Liver (tissue), 3 donors: ENCODE data around the gene LARGE1.

Source experiments
- ATF3 ChIP-seq: IDR thresholded peaks from 2 replicates; pipeline ENCODE4 v1.6.1; 2016; ENCODE audit warnings: antibody characterized with exemption
- CTCF ChIP-seq: fragments of 150-350 bp; IDR thresholded peaks from 2 replicates; pipeline ENCODE4 v1.5.1; 2017; ENCODE audit warnings: improper control_type of control experiment, low read depth, low read length; ENCODE audit not compliant: missing input control
- EGR1 ChIP-seq, 2 donors: IDR thresholded peaks; 2 replicates each; pipeline ENCODE4 v1.6.1; 2016 to 2018; ENCODE audit warnings: antibody characterized with exemption in 2 of 2, low read depth in 2 of 2
- GABPA ChIP-seq, 2 donors: IDR thresholded peaks in 1 of 2; conservative IDR thresholded peaks in 1 of 2; 2 replicates each; pipeline ENCODE4 v1.6.1; 2016; ENCODE audit warnings: antibody characterized with exemption in 2 of 2, mild to moderate bottlenecking in 1 of 2, moderate library complexity in 1 of 2
- HNF4A ChIP-seq, 2 donors: conservative IDR thresholded peaks; 2 replicates each; pipeline ENCODE4 v1.6.1; 2016; ENCODE audit warnings: antibody characterized with exemption in 2 of 2, mild to moderate bottlenecking in 2 of 2
- JUND ChIP-seq, 2 donors: IDR thresholded peaks; 2 replicates each; pipeline ENCODE4 v1.6.1; 2016; ENCODE audit warnings: antibody characterized with exemption in 2 of 2
- MAX ChIP-seq: IDR thresholded peaks from 2 replicates; pipeline ENCODE4 v1.6.1; 2016; ENCODE audit warnings: antibody characterized with exemption
- NR2F2 ChIP-seq: IDR thresholded peaks from 2 replicates; pipeline ENCODE4 v1.6.1; 2016; ENCODE audit warnings: antibody characterized with exemption
- RAD21 ChIP-seq, 2 donors: IDR thresholded peaks; 2 replicates each; pipeline ENCODE4 v1.6.1; 2016; ENCODE audit warnings: antibody characterized with exemption in 2 of 2, mild to moderate bottlenecking in 2 of 2
- REST ChIP-seq: IDR thresholded peaks from 2 replicates; pipeline ENCODE4 v1.6.1; 2016; ENCODE audit warnings: antibody characterized with exemption, mild to moderate bottlenecking
- RXRA ChIP-seq, 2 donors: IDR thresholded peaks; 2 replicates each; pipeline ENCODE4 v1.6.1; 2017 to 2018; ENCODE audit warnings: antibody characterized with exemption in 2 of 2, mild to moderate bottlenecking in 1 of 2
- SP1 ChIP-seq: IDR thresholded peaks from 2 replicates; pipeline ENCODE4 v1.6.1; 2018; ENCODE audit warnings: antibody characterized with exemption, mild to moderate bottlenecking
- TAF1 ChIP-seq: conservative IDR thresholded peaks from 2 replicates; pipeline ENCODE4 v1.6.1; 2016; ENCODE audit warnings: antibody characterized with exemption, mild to moderate bottlenecking
- YY1 ChIP-seq: IDR thresholded peaks from 2 replicates; pipeline ENCODE4 v1.6.1; 2016; ENCODE audit warnings: antibody characterized with exemption, mild to moderate bottlenecking
- donor health status: healthy.
- donor health status: healthy.

GRCh38 chr22:33743756-33744155, 176.5 kb downstream of the LARGE1 start:
- no peak for TF ChIP-seq ATF3
- TF ChIP-seq CTCF, result no peak
- no peak for TF ChIP-seq TAF1
- TF ChIP-seq MAX, result no peak
- no peak for TF ChIP-seq JUND (IDR thresholded peaks at IDR 0.05)
- TF ChIP-seq EGR1 (IDR thresholded peaks at IDR 0.05; ENCODE audit: low read depth in 2 of 2), result no peak
- TF ChIP-seq HNF4A (conservative IDR thresholded peaks at IDR 0.05), result no peak
- TF ChIP-seq RAD21 (IDR thresholded peaks at IDR 0.05), result no peak
- no peak for TF ChIP-seq SP1
- TF ChIP-seq REST, result no peak
- no peak for TF ChIP-seq YY1
- no peak for TF ChIP-seq GABPA (IDR thresholded peaks at IDR 0.05 in 1 of 2, conservative IDR thresholded peaks at IDR 0.05 in 1 of 2)
- no peak for TF ChIP-seq NR2F2
- no peak for TF ChIP-seq RXRA (IDR thresholded peaks at IDR 0.05)
